ENCODE measurements around the gene EPB41L2.

EPB41L2 gene

DNA sequence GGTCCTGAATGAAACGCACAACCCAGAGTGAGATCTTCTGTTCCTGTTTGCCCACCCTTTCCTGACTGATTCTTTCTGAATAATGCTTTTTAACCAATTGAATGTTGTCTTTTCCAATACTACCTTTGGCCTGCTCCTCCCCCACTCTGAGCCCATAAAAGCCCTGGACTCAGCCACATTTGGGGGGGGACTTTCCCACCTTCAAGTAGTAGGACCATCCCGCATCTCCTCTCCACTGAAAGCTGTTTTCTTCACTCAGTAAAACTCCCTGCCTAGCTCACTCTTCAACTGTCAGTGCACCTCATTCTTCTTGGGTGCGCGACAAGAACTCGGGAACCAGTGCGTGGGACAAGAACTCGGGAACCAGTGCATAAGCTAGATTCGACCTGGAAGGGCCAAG is 77.9 kb downstream of the EPB41L2 start:
- no peaks in the 10 kb centered on the region for H3K79me2 ChIP-seq (ENCODE audit: low read length)
- H3K36me3 ChIP-seq (replicated peaks; ENCODE audit: low read depth, low read length) = no peaks in the 10 kb centered on the region
- no peak overlapping the region for H3K27ac ChIP-seq (ENCODE audit: low read length)
- no peak for TF ChIP-seq EZH2phosphoT487 (IDR thresholded peaks at IDR 0.05; ENCODE audit: low read depth)
- TF ChIP-seq, protein P1, sequence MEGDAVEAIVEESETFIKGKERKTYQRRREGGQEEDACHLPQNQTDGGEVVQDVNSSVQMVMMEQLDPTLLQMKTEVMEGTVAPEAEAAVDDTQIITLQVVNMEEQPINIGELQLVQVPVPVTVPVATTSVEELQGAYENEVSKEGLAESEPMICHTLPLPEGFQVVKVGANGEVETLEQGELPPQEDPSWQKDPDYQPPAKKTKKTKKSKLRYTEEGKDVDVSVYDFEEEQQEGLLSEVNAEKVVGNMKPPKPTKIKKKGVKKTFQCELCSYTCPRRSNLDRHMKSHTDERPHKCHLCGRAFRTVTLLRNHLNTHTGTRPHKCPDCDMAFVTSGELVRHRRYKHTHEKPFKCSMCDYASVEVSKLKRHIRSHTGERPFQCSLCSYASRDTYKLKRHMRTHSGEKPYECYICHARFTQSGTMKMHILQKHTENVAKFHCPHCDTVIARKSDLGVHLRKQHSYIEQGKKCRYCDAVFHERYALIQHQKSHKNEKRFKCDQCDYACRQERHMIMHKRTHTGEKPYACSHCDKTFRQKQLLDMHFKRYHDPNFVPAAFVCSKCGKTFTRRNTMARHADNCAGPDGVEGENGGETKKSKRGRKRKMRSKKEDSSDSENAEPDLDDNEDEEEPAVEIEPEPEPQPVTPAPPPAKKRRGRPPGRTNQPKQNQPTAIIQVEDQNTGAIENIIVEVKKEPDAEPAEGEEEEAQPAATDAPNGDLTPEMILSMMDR (IDR thresholded peaks at IDR 0.05; ENCODE audit: low read depth, low read length) = no peak
- no peaks in the 10 kb centered on the region for H3K27me3 ChIP-seq (ENCODE audit: low read depth, low read length)
- no peak overlapping the region for H3K9ac ChIP-seq (ENCODE audit: low read length)
- no peaks in the 10 kb centered on the region for H3K4me1 ChIP-seq (ENCODE audit: low read length)
- no peak overlapping the region for H3K4me3 ChIP-seq (ENCODE audit: low read length)
- no peaks in the 10 kb centered on the region for H4K20me1 ChIP-seq (ENCODE audit: insufficient read depth, low read length)
- no peak overlapping the region for H3K4me2 ChIP-seq (ENCODE audit: low read length)
- no peak overlapping the region for H2AFZ ChIP-seq (ENCODE audit: low read depth, low read length)
- H3K9me3 ChIP-seq (ENCODE audit: insufficient read depth, low read length) = no peaks in the 10 kb centered on the region

GRCh38 chr6:130982941-130983456 is 80.0 kb downstream of the EPB41L2 start:
- no peak overlapping the region for H3K27ac ChIP-seq (ENCODE audit: low read length)
- no peaks in the 10 kb centered on the region for H3K79me2 ChIP-seq (ENCODE audit: low read length)
- no peak overlapping the region for H3K9ac ChIP-seq (ENCODE audit: low read length)
- no peaks in the 10 kb centered on the region for H3K9me3 ChIP-seq (ENCODE audit: insufficient read depth, low read length)
- no peak for TF ChIP-seq EZH2phosphoT487 (IDR thresholded peaks at IDR 0.05; ENCODE audit: low read depth)
- TF ChIP-seq, protein P1 (IDR thresholded peaks at IDR 0.05; ENCODE audit: low read depth, low read length) = no peak
- no peaks in the 10 kb centered on the region for H3K4me1 ChIP-seq (ENCODE audit: low read length)
- H3K4me2 ChIP-seq (ENCODE audit: low read length) = no peak overlapping the region
- no peak overlapping the region for H2AFZ ChIP-seq (ENCODE audit: low read depth, low read length)
- no peak overlapping the region for H3K4me3 ChIP-seq (ENCODE audit: low read length)
- H3K27me3 ChIP-seq (ENCODE audit: low read depth, low read length) = no peaks in the 10 kb centered on the region
- H4K20me1 ChIP-seq (ENCODE audit: insufficient read depth, low read length) = no peaks in the 10 kb centered on the region
- H3K36me3 ChIP-seq (replicated peaks; ENCODE audit: low read depth, low read length) = no peaks in the 10 kb centered on the region

GRCh38 chr6:130982135-130982534 is 80.9 kb downstream of the EPB41L2 start:
- Histone ChIP-seq H3K4me3 (ENCODE audit: low read length) (no peak overlapping the region), H4K20me1 (ENCODE audit: insufficient read depth, low read length) (no peaks in the 10 kb centered on the region), H3K9me3 (ENCODE audit: insufficient read depth, low read length) (no peaks in the 10 kb centered on the region), H3K27ac (ENCODE audit: low read length) (no peak overlapping the region), H3K4me2 (ENCODE audit: low read length) (no peak overlapping the region), H3K9ac (ENCODE audit: low read length) (no peak overlapping the region), H3K4me1 (ENCODE audit: low read length) (no peaks in the 10 kb centered on the region), H3K79me2 (ENCODE audit: low read length) (no peaks in the 10 kb centered on the region), H2AFZ (ENCODE audit: low read depth, low read length) (no peak overlapping the region), H3K27me3 (ENCODE audit: low read depth, low read length) (no peaks in the 10 kb centered on the region), H3K36me3 (replicated peaks; ENCODE audit: low read depth, low read length) (no peaks in the 10 kb centered on the region)
- TF ChIP-seq, protein P1 (IDR thresholded peaks at IDR 0.05; ENCODE audit: low read depth, low read length) = no peak
- TF ChIP-seq EZH2phosphoT487 (IDR thresholded peaks at IDR 0.05; ENCODE audit: low read depth) = no peak

GRCh38 chr6:130981409-130981808 is 81.6 kb downstream of the EPB41L2 start:
- no peak overlapping the region for H3K4me3 ChIP-seq (ENCODE audit: low read length)
- H3K9ac ChIP-seq (ENCODE audit: low read length) = no peak overlapping the region
- no peaks in the 10 kb centered on the region for H4K20me1 ChIP-seq (ENCODE audit: insufficient read depth, low read length)
- H3K4me2 ChIP-seq (ENCODE audit: low read length) = no peak overlapping the region
- H3K27ac ChIP-seq (ENCODE audit: low read length) = no peak overlapping the region
- TF ChIP-seq, protein P1 (IDR thresholded peaks at IDR 0.05; ENCODE audit: low read depth, low read length) = no peak
- no peak for TF ChIP-seq EZH2phosphoT487 (IDR thresholded peaks at IDR 0.05; ENCODE audit: low read depth)
- no peak overlapping the region for H2AFZ ChIP-seq (ENCODE audit: low read depth, low read length)
- H3K36me3 ChIP-seq (replicated peaks; ENCODE audit: low read depth, low read length) = no peaks in the 10 kb centered on the region
- no peaks in the 10 kb centered on the region for H3K4me1 ChIP-seq (ENCODE audit: low read length)
- no peaks in the 10 kb centered on the region for H3K9me3 ChIP-seq (ENCODE audit: insufficient read depth, low read length)
- H3K27me3 ChIP-seq (ENCODE audit: low read depth, low read length) = no peaks in the 10 kb centered on the region
- H3K79me2 ChIP-seq (ENCODE audit: low read length) = no peaks in the 10 kb centered on the region
